KG1 (cell line): ENCODE data around the gene ALKBH3.

ENCODE experiments used
- DNase-seq: peaks from one replicate; lab custom pipeline; 2025; lab: John Stamatoyannopoulos, UW

Gene ALKBH3

DNA sequence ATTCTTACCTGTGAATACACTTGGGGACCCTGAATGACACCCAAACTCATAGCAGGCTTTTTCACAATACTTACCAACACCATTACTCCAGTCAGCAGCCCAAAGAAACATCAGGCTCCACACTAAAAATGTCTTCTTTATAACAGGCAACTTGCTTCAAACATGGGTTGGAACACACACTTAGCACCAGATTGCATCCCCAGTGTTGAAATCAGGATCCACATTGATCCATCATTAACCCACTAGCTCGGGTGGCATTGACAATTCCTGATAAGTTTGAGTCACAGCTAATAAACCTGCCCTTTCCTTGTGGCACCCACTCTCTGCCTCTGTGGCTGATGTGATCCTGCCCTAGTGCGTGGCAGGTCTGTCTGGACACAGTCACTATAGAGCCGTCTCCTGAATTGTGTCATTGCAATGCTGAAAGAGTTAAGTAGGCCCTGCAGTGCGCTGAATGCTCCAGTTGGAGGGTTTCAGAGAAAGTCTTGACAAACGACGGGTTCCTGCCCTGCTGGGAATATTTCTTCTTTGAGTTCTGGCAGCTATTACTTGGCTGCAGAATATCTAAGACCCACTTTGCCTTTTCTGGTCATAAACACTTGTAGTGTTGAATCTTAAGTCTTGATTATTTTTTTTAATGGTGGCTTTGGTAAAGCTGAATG is 42.2 kb downstream of the ALKBH3 start:
- DNase-seq, result no peak

DNA sequence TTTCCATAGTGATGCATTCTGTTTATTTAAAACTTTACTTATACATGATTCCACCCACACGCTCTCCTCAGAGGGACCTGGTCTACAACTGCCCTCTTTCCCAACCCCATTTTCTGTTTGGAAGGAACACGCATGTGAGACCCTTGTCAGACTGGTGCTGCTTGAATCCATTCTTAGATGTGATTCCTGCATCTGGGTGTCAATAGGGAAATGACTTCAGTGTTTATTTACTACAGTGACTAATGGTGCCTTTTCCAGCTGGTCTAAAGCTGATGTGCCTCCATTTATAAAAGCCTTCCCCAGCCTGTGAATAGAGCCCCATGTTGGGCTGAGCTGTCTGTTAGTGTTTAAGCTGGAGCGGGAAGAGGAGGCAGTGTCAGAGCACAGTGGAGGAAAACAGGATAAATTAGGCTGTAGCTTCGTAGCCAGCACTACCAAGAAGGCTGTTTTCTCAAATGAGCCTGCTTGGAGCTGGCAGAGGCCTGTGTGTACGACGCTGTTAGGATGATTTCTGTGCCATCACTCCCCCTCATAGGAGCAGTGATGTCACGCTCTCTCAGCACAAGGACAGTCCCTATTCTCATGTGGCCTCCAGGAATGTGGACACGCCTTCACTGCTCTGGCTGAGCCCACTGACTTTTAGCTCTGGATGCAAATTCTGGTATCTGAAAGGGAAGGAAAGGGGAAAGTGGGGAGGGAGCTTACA is 42.9 kb downstream of the ALKBH3 start:
- no peak for DNase-seq

DNA sequence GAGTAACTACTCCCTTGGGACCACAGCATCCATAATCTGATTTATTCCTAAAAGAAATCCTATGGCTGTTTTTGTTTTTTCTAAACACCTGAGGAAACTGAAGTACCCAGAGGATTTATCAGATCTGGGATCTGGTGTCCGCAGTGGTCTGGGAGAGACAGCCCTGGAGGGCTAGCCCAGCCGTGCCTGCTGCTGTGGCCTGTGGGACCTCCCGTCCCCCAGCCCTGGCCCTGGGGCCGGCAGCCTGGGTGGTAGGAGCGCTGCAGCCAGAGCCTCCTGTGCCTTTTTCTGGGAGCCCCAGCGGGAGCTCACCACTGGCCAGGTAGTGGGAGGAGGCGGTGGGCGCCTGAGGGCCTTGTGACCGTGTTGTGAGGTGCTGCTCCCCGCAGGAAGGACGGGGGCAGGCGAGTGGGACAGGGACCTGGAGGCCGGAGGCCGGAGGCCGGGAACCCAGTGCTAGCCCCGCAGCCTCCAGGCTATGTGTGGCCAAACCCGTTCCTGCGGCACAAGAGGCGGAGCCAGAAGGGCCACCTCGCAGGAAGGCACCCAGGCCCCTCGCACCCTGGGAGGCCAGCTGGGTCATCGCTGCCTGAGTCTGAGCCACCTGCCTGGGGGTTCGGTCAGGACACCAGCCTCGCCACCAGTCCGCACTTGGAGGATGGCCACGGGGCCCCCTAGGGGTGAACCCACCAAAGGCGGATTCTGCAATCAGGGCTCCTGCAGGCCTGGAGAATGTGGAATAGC is 43.7 kb downstream of the ALKBH3 start:
- DNase-seq, result no peak

DNA sequence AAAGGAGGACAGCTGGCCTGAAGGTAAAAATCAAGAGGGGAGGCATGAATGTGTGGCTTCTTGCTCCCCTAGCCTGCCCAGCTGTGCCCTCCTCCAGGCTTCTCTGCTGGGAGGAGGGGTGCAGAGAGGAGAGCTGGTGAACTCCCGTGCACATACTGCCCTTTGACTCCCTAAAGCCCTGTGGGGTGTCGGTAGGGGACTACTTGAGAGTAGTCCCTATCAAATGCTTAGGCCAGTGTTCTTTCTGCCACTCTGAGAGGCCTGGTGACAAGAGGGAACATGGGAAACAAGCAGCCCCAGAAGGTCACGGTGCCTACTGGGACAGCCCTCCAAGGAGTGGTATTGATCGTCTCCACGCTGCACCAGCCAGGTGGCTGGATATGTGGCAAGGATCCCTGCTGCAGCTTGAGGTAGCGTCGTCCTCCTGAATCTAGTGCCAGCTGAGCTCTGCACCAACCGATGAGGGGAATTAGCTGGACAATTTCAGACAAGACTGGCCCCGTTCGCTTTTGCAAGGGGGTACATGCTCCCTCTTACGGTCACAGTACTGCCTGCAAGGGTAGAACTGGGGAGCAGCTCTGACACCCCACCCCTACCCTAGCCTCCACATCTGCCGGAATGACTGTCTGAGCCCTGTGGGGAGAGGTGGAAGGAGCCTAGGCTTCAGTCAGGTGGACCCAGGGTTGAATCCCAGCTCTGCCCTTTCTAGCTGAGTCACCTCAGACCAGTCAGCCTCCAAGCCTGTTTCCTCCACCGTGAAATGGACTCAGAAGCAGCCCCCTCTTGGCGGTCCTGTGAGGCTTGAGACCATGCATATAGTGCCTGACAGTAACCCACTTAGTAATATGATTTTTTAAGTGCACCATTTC is 44.7 kb downstream of the ALKBH3 start:
- no peak for DNase-seq

DNA sequence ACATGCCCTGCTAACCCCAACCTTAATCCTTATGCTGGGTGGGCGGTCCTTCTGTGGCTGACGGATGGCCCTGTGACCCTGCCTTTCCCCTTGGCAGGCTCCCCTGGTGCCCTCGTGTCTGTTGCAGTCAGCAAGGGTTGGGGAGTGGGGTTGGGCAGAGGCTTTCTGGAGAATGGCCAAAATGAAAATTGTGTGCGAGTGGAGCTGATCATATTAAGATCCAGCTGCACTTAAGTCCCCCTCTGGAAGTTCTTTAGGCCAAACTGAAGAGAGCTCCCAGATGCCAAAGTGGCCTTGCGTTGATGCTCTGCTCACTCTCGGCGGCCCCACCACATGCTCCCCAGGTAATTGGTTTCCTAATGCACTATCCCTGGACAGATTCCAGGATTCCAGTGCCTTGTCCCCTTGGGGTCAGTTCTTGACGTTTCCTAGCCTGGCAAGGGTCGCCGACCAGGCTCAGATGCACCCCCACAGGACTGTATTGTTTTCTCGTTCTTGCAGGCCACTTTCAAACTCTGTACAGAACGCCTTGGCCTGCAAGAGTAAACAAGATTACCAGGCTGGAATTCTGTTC is 45.4 kb downstream of the ALKBH3 start:
- DNase-seq, result no peak

DNA sequence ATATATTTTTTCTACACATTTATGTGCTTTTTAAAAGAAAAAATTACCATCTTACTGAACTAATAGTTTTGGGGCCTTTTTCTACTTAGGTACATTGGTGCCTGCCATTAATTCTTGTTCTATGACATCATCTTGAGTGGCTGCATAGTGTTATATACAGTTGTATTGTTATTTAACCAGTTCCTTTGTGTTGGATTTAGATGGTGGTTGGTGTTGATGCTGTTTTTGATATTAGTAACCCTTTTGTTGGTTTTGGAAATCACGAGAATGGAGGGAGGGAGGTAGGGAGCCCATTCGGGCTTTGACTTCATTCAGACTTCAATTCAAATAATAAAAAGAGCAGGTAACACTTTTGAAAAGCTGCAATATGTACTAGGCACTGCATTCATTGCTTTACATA is 46.4 kb downstream of the ALKBH3 start:
- DNase-seq, result no peak

DNA sequence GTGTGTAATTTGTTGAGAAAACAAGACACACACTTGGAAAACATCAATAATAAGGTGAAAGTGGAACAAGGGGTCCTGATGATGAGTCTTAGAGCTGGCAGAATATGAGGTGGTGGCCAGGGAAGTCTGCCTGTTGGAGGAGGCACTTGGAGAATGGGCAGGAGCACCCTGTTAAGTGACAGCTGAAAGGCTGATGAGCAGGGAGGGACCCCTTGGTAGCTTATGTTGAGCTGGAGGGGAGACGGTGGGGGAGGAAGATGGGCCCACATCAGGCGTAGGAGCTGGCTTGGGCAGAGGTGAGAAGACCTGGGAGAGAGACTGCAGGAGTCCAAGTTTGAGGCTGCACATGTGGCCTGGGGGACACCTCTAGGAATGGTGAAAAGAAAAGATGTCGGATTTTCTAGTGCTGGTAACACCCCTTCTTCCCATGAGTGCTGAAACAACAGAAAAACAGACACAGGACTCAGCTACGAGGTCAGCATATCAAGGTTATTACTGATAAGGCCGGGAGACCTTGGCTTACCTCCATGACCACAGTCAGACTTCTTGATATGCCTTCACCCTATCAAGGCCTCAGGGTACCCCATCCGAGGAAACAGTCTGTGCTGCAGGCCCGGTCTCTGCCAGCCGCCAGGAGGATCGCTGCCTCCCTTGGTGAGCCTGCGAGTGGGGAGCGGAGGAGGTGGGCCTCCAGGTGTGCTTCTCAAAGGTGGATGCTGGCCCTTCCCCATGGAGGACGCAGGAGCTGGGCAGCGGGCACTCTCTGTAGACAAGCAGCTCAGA is 47.5 kb downstream of the ALKBH3 start:
- no peak for DNase-seq

DNA sequence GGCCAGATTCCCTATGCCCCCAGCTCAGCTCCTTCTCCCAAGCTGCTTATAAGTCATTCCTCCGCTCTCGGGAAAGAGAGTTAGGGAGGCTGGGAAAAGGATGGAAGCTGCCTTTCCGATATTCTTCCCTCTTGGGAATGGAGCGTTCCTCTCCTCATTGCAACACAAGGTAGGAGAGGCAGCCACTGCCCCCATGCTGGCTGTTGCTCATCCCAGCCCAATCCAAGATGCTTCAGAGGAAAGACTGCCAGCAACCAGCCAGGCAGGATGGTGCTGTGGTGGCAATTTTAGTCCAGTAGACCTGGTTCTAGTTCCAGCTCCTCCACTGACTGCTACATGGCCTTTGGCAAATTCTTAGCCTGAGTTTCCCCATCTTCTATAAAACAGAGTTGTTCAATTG is 48.1 kb downstream of the ALKBH3 start:
- DNase-seq, result no peak

DNA sequence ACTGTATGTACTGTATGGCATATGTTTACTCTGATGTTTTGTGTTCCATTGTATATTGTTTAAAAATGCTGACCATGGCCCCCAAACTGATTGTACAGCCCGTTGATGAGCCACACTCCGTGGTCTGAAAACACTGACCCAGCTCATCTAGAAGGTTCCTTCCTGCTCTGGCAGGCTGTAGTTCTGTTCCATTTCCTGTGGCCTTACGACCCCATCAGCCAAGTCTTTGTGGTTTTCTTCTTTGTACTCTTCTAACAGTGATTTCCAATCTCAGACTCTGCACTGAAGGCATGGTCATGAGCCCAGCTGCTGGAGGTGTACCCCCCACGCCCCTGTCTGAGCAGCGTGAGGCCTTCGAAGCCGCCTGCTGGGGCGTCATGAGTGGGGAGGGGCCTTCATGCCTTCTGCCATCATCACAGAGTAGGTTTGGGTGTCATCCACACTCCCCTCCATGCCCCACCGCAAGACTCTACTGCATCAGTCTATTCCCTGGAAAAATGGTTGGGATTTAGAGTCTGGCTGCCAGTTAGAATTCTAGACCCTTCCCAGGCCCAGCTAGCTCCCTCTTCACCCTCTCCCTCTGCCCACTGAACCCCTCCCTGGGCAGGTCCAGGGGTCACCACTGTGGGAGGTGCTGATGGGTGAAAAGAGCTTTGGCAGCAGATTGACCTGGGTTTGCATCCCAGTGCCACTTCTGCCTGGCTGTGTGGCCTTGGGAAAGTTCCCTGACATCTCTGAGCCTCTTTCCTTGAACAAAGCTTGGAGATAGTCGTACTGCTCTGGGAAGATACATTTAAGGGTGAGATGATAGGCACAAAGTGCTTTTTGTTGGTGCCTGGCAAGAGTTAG is 50.5 kb downstream of the ALKBH3 start:
- DNase-seq, result no peak

DNA sequence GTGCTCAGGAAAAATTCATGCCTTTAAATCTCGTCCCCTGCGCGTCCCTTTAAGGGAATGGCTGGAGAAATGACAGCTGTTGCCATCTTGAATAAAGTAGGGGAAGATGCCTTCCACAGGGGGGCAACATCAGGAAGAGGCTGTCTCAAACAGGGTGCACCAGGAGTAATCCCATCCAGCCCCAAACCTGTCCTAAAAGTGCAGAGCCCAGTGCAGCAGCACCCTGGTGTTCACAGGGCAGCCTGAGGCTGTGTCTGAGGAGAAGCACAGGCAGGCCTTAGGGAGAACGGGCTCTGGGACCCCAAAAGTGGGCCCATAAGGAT is 51.0 kb downstream of the ALKBH3 start:
- no peak for DNase-seq

DNA sequence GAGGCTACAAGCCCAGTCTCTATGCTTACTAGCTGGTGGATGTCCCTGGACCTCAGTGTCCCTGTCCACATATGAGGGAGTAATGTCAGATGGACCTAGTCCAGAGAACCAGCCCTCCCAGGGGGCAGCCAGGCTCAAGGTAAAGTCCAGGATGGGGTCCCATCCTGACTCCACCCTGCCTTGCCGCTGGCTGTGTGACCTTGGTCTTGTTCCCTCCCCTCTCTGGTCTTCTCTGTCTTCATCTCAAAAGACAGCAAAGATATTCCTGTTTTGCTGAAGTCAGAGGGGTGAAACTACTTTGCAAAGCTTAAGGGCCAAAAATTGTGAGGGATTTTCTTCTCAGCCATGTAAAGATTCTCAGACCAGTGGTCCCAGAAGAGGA is 52.6 kb downstream of the ALKBH3 start:
- no peak for DNase-seq

DNA sequence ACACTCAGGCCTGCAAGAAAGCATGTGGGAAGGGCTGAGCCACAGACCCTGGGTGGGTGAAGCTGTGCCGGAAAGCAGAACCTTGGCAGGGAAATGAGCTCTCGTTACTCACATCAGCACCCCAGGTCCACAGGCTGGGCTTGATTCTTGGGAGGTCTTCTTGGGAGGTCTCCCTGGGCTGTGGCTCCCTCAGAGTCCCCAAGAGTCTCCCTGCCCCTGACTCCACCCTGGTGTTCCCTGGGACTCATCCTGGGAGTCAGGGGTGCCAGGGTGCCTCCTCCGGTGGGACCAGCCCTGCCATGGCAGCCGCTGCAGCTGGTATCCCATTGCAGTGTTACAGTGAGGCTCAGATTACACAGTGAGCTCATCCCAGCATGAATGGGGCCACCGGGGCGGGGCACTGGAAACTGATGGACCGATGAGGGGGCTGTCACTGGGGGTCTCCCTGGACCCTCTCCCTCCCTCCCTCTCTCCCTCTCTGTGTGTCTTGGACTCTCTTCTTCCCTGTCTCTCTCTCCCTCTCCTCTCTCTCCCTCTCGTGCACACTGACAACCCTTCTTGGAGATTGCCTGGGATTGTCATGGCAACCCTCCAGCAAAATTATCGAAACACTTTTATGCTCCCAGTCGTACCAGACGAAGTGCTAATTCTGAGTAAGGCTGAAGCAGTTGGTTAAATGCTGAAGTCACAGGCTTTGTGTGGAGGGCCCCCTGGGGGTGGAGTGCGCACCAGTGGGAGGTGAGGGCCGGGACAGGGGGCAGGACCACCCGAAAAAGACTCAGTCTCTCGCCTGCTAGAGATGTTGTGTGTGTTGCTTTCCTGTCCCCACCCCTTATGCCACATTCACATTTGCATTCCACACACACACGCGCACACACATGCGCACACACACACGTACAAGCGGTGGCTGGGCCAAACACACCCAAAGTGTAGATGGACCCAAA is 53.2 kb downstream of the ALKBH3 start:
- no peak for DNase-seq

DNA sequence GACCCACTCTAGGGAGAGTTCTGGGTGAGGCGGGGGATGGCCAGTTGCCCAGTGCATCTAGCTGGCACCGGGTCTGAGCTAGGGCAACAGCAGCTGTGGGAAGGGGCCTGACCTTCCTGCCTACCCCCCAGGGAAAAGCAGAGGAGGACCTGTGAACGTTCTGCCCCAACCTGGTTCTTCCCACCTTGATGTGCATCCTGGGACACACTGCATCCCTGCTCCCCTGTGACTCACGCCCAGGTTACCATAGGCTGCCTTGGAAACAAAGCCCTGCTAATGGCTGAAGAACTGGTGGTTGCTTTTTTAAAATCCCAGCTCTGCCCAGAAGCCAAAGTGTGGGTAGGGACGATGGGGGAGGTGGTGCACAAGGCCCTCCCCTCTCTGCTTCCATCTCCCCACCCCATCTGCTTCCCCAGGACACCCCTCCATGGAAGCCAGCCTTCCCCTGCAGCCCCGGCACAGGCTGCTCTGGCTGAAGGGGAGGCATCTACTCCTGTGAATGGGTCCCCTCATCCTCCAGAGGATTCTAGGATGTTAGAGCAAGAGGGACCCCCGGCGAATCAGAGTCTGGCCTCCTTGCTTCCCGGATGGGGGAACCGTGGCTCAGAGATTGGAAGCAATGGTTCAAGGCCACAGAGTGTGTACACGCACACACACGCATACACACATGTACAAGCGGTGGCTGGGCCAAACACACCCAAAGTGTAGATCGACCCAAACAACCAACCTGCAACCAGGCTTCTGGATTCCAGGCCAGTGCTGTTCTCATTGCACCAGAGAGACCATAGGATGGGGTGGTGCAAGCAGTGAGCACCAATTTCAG is 54.2 kb downstream of the ALKBH3 start:
- no peak for DNase-seq

DNA sequence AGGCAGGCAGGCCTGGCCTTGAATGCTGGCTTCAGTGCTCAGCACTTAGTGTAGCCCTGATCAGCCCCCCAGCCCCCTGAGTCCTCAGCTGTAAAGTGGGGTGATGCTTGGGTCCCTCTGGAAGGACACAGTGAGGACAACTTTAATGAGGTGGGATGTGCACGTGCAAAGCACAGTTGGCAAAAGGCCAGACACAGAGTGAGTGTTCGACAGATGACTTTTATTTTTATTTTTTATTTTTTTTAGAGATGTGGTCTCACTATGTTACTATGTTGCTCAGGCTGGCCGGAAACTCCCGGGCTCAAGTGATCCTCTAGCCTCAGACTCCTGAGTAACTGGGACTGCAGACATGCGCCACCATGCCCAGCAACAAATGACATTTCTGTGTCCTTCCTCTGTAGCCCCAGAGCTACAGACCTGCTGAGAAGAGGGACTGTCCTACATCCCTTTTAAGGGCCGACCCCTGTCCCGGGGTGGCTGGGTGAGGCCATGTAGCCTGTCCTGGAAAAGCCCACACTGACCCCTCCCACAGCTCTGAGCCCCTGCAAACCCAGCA is 54.9 kb downstream of the ALKBH3 start:
- DNase-seq, result no peak

DNA sequence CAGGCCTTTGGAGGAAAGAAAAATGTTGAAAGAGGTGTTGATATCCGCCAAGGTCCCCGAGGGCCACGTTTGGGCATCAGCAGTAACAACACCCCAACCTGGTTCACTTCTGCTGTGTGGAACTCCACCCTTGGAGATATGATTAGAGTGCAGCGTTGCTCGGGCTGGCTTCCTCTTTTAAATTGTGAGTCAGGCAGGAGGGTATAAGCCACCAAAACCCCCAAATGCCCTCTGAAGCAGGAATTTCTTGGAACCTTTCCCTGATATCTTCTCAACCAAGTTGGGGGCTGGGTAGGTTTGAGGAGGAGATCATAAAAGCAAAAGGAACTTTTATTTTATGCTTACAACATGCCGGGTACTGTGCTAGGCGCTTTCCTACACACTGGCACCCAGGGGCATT is 55.4 kb downstream of the ALKBH3 start:
- no peak for DNase-seq

DNA sequence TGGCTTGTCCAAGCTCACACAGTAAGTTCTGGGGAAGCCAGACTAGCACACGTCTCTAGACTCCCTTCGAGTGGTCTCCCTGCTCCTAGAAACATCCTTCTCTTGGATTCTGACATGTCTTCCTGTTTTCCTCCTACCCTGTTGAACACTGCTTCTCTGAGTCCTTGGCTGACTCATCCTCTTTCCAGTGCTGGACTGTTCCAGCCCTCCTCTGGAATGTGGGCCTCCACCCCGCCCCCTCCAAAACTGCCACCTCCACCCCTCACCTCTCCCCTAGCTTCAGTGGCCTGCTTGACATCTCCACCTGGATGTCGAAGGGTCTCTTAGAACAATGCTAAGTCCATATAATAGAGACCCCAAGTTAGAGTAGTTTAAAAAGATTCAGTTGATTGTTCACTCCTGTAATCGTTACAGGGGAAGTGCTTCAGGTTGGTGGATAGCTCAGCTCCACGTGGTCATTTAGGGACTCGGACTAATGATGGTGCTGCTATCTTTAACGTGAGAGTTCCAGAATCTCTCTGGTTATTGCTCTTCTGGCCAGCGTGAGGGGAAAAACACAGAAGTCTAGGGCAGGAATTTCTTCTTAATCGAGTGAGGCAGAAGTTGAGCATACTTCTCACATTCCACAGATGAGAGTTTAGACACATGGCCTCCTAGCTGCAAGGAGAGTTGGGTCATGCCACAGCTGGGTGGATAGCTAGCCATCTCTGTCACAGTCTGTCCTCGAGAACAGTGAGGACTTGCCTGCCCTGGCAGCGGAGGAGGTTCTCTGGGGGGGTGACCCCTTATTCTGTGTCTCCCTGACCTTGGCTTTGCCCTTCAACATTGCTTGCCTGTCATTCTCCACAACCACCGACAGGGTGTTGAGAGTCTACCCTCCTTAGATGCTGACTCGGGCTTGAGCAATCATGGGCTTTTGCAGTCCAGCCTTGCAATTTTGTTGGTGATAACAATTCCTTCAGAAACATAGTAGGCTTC is 57.1 kb downstream of the ALKBH3 start:
- no peak for DNase-seq
